Panc1 (cell line): ENCODE results near the gene ZBTB37. TPM values are rescaled to one million over a fixed set of nuclear protein-coding genes. Genes with fewer than 3 reads are reported as not detected.
"Not testable (repeated sequence)": the region's sequence is repeated elsewhere in the genome, so short reads cannot be mapped to it uniquely, and the experiment has no call there.

Experiments
- ATAC-seq: fragments of 200-7000 bp; cut with Tn5 transposase; 2 replicates; pipeline ENCODE4 v1.9.1; 2020; ENCODE audit warnings: mild to moderate bottlenecking, moderate library complexity
- BruUV-seq: library from RNA; stranded (reverse); fragments of 400-500 nt; replicated peaks from 2 replicates; lab custom pipeline; 2021; lab: Mats Ljungman, UMichigan
- CTCF ChIA-PET: fragments of 300-600 bp; sonication (Branson Sonifier 250); formaldehyde crosslinking; loops from one replicate; lab custom pipeline; 2022; ENCODE audit warnings: antibody characterized with exemption; lab: Charles Lee
- POLR2A ChIA-PET: fragments of 300-600 bp; sonication (Branson Sonifier 250); formaldehyde crosslinking; loops from one replicate; lab custom pipeline; 2022; ENCODE audit warnings: antibody characterized with exemption; lab: Charles Lee
- DNase-seq: peaks from one replicate; pipeline ENCODE4 v3.0.0-alpha.2; 2010; ENCODE audit warnings: low read depth, low spot score
- H3K27ac ChIP-seq: 2 replicates; pipeline ENCODE4 v1.5.1; 2011; ENCODE audit warnings: mild to moderate bottlenecking, low read length, inconsistent platforms
- H3K27me3 ChIP-seq: fragments of 200-500 bp; sonication (Bioruptor generic); 2 replicates; pipeline ENCODE4 v1.6.0; 2014; ENCODE audit warnings: low read length, inconsistent platforms; ENCODE audit not compliant: control insufficient read depth, insufficient read depth
- H3K36me3 ChIP-seq: fragments of 200-500 bp; sonication (Bioruptor generic); 2 replicates; pipeline ENCODE4 v1.5.1; 2014; ENCODE audit warnings: inconsistent platforms, mild to moderate bottlenecking, low read length, moderate library complexity; ENCODE audit not compliant: control insufficient read depth, insufficient read depth
- H3K4me1 ChIP-seq: 2 replicates; pipeline ENCODE4 v1.5.1; 2011; ENCODE audit warnings: inconsistent platforms, mild to moderate bottlenecking, low read length, moderate library complexity; ENCODE audit not compliant: control insufficient read depth, insufficient read depth
- H3K4me3 ChIP-seq, 2 experiments: 2 replicates each; pipeline ENCODE4 v1.5.1; 2011 to 2012; ENCODE audit warnings: low read depth in 2 of 2, low read length in 2 of 2, mild to moderate bottlenecking in 2 of 2, inconsistent platforms in 1 of 2, moderate library complexity in 1 of 2
- H3K9me3 ChIP-seq: fragments of 200-500 bp; sonication (Bioruptor generic); 2 replicates; pipeline ENCODE4 v1.5.1; 2014; ENCODE audit warnings: low read depth, mild to moderate bottlenecking, inconsistent platforms, low read length, moderate library complexity; ENCODE audit not compliant: control insufficient read depth, insufficient read depth
- CTCF ChIP-seq: fragments of 450-650 bp; IDR thresholded peaks from 2 replicates; pipeline ENCODE4 v1.5.1; 2017; ENCODE audit warnings: mild to moderate bottlenecking
- POLR2AphosphoS5 ChIP-seq: IDR thresholded peaks from 2 replicates; pipeline ENCODE4 v1.6.1; 2012; ENCODE audit warnings: mild to moderate bottlenecking, low read depth, low read length, moderate library complexity
- SIN3A ChIP-seq: IDR thresholded peaks from 2 replicates; pipeline ENCODE4 v1.6.1; 2012; ENCODE audit warnings: low read depth, mild to moderate bottlenecking, low read length, moderate library complexity, borderline replicate concordance; ENCODE audit not compliant: insufficient read depth
- TCF7L2 ChIP-seq: IDR thresholded peaks from 2 replicates; pipeline ENCODE4 v1.6.1; 2011; ENCODE audit warnings: mild to moderate bottlenecking, low read depth, low read length, inconsistent platforms
- in situ Hi-C: cut with HindIII; loops from 2 replicates; pipeline ENCODE4 v1.10.0; 2016; ENCODE audit warnings: low sequenced_read_pairs, low pct_unique_long_range_greater_than_20kb
- intact Hi-C: fragments of 100-400 bp; cut with micrococcal nuclease; formaldehyde crosslinking; loops from one replicate; pipeline ENCODE4 v1.10.0; 2022; ENCODE audit not compliant: unreplicated experiment
- total RNA-seq: library from RNA; stranded (reverse); gene quantifications from one replicate; pipeline ENCODE4 v1.2.1, GENCODE V29; 2021; ENCODE audit not compliant: unreplicated experiment
- TF ChIP-seq, protein P1 (sequence below), 2 experiments: IDR thresholded peaks; 2 replicates each; pipeline ENCODE4 v1.6.1; 2011 to 2012; ENCODE audit warnings: low read depth in 2 of 2, control low read depth in 1 of 2, low read length in 1 of 2, mild to moderate bottlenecking in 1 of 2, moderate library complexity in 1 of 2; ENCODE audit not compliant: insufficient read depth in 1 of 2

ZBTB37 gene
- total RNA-seq, 1 experiment from 2014 or later = 11.6 TPM

GRCh38 chr1:173930541-173930940 is 62.4 kb downstream of the ZBTB37 start:
- H3K27ac ChIP-seq, DNase-seq, H3K27me3 ChIP-seq, intact Hi-C loops, H3K4me1 ChIP-seq, in situ Hi-C loops, H3K4me3 ChIP-seq, BruUV-seq, CTCF ChIA-PET, H3K36me3 ChIP-seq, ATAC-seq, POLR2A ChIA-PET, H3K9me3 ChIP-seq: not testable (repeated sequence)

GRCh38 chr1:173934440-173934839 is 66.3 kb downstream of the ZBTB37 start:
- ATAC-seq (no peak), DNase-seq (no peak)
- H3K36me3 ChIP-seq = peaks cover 23% of the 10 kb centered on the region
- in situ Hi-C loops (no loop called here), intact Hi-C loops (no loop called here)
- no TSS peak for BruUV-seq
- no peak overlapping the region for H3K4me3 ChIP-seq
- H3K9me3 ChIP-seq = no peaks in the 10 kb centered on the region
- H3K4me1 ChIP-seq = no peaks in the 10 kb centered on the region
- no peak for TF ChIP-seq CTCF
- TF ChIP-seq, protein P1, sequence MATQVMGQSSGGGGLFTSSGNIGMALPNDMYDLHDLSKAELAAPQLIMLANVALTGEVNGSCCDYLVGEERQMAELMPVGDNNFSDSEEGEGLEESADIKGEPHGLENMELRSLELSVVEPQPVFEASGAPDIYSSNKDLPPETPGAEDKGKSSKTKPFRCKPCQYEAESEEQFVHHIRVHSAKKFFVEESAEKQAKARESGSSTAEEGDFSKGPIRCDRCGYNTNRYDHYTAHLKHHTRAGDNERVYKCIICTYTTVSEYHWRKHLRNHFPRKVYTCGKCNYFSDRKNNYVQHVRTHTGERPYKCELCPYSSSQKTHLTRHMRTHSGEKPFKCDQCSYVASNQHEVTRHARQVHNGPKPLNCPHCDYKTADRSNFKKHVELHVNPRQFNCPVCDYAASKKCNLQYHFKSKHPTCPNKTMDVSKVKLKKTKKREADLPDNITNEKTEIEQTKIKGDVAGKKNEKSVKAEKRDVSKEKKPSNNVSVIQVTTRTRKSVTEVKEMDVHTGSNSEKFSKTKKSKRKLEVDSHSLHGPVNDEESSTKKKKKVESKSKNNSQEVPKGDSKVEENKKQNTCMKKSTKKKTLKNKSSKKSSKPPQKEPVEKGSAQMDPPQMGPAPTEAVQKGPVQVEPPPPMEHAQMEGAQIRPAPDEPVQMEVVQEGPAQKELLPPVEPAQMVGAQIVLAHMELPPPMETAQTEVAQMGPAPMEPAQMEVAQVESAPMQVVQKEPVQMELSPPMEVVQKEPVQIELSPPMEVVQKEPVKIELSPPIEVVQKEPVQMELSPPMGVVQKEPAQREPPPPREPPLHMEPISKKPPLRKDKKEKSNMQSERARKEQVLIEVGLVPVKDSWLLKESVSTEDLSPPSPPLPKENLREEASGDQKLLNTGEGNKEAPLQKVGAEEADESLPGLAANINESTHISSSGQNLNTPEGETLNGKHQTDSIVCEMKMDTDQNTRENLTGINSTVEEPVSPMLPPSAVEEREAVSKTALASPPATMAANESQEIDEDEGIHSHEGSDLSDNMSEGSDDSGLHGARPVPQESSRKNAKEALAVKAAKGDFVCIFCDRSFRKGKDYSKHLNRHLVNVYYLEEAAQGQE (IDR thresholded peaks at IDR 0.05; ENCODE audit: insufficient read depth in 1 of 2, low read depth in 2 of 2, low read length in 1 of 2) = no peak
- no peak for TF ChIP-seq POLR2AphosphoS5
- TF ChIP-seq SIN3A = no peak
- no peak for TF ChIP-seq TCF7L2
- CTCF ChIA-PET = no interaction called here
- POLR2A ChIA-PET = no interaction called here
- no peaks in the 10 kb centered on the region for H3K27me3 ChIP-seq
- H3K27ac ChIP-seq = no peak overlapping the region

GRCh38 chr1:173937062-173937461 is 68.9 kb downstream of the ZBTB37 start:
- BruUV-seq = no TSS peak
- intact Hi-C loops = no loop called here
- no peak for DNase-seq
- Histone ChIP-seq H3K4me3 (no peak overlapping the region), H3K4me1 (no peaks in the 10 kb centered on the region), H3K27me3 (no peaks in the 10 kb centered on the region), H3K9me3 (no peaks in the 10 kb centered on the region), H3K36me3 (peaks cover 27% of the 10 kb centered on the region), H3K27ac (no peak overlapping the region)
- ChIA-PET POLR2A (interaction anchor here (0.6 kb wide), 2 partner anchors 9 to 93 kb away, joined by 3 to 8 read pairs; no protein-coding TSS in a partner anchor), CTCF (no interaction called here)
- in situ Hi-C loops = no loop called here
- TF ChIP-seq TCF7L2 (no peak), SIN3A (no peak), CTCF (no peak), POLR2AphosphoS5 (no peak)
- TF ChIP-seq, protein P1 (IDR thresholded peaks at IDR 0.05; ENCODE audit: insufficient read depth in 1 of 2, low read depth in 2 of 2, low read length in 1 of 2) = no peak
- no peak for ATAC-seq
